Loucy (cell line): ENCODE results near the gene RHOA.

Experiments
- H2AFZ ChIP-seq: fragments of 200-600 bp; sonication (generic); 2 replicates; pipeline ENCODE4 v1.6.0; 2016; ENCODE audit warnings: antibody characterized with exemption, mild to moderate bottlenecking, low read length, moderate library complexity
- H3F3A ChIP-seq: fragments of 200-600 bp; 2 replicates; pipeline ENCODE4 v1.6.0; 2016; ENCODE audit warnings: antibody characterized with exemption, low read depth, mild to moderate bottlenecking
- H3K27me3 ChIP-seq: fragments of 200-600 bp; sonication (generic); 2 replicates; pipeline ENCODE4 v1.6.1; 2014; ENCODE audit warnings: low read length, mild to moderate bottlenecking; ENCODE audit not compliant: insufficient read depth, poor library complexity, severe bottlenecking
- H3K36me3 ChIP-seq: fragments of 200-600 bp; sonication (generic); 2 replicates; pipeline ENCODE4 v1.6.1; 2016; ENCODE audit warnings: low read length; ENCODE audit not compliant: insufficient read depth
- H3K4me1 ChIP-seq: fragments of 200-600 bp; sonication (generic); 2 replicates; pipeline ENCODE4 v1.5.1; 2014; ENCODE audit warnings: low read length, mild to moderate bottlenecking; ENCODE audit not compliant: insufficient read depth, poor library complexity, severe bottlenecking
- H3K4me2 ChIP-seq: fragments of 200-600 bp; sonication (generic); 2 replicates; pipeline ENCODE4 v1.6.0; 2014; ENCODE audit warnings: antibody characterized with exemption, low read length, low read depth, mild to moderate bottlenecking; ENCODE audit not compliant: poor library complexity, severe bottlenecking
- H3K4me3 ChIP-seq: fragments of 200-600 bp; sonication (generic); 2 replicates; pipeline ENCODE4 v1.5.1; 2014; ENCODE audit warnings: low read length, mild to moderate bottlenecking, mixed read lengths; ENCODE audit not compliant: poor library complexity, severe bottlenecking
- H3K79me2 ChIP-seq: fragments of 200-600 bp; sonication (generic); 2 replicates; pipeline ENCODE4 v1.6.1; 2014; ENCODE audit warnings: low read length; ENCODE audit not compliant: insufficient read depth
- H3K9ac ChIP-seq: fragments of 200-600 bp; sonication (generic); 2 replicates; pipeline ENCODE4 v1.6.0; 2014; ENCODE audit warnings: mild to moderate bottlenecking, low read depth, low read length, moderate library complexity; ENCODE audit not compliant: poor library complexity, severe bottlenecking
- H3K9me2 ChIP-seq: fragments of 200-600 bp; sonication (generic); replicated peaks from 2 replicates; pipeline ENCODE4 v1.6.1; 2016; ENCODE audit warnings: low read depth, low read length, mixed read lengths
- H3K9me3 ChIP-seq: fragments of 200-600 bp; sonication (generic); 2 replicates; pipeline ENCODE4 v1.6.1; 2014; ENCODE audit warnings: mild to moderate bottlenecking, antibody characterized with exemption, low read length, low read depth; ENCODE audit not compliant: insufficient read depth
- H4K20me1 ChIP-seq: fragments of 200-600 bp; sonication (generic); 2 replicates; pipeline ENCODE4 v1.6.0; 2014; ENCODE audit warnings: antibody characterized with exemption, low read length, mild to moderate bottlenecking; ENCODE audit not compliant: insufficient read depth, poor library complexity, severe bottlenecking
- EZH2phosphoT487 ChIP-seq: fragments of 200-600 bp; IDR thresholded peaks from 2 replicates; pipeline ENCODE4 v1.6.1; 2018; ENCODE audit warnings: antibody characterized with exemption, mild to moderate bottlenecking, moderate library complexity, borderline replicate concordance
- TF ChIP-seq, protein P1 (sequence below): fragments of 200-600 bp; sonication (generic); conservative IDR thresholded peaks from 2 replicates; pipeline ENCODE4 v1.5.1; 2014; ENCODE audit warnings: mild to moderate bottlenecking, antibody characterized with exemption, low read length

The RHOA gene

DNA sequence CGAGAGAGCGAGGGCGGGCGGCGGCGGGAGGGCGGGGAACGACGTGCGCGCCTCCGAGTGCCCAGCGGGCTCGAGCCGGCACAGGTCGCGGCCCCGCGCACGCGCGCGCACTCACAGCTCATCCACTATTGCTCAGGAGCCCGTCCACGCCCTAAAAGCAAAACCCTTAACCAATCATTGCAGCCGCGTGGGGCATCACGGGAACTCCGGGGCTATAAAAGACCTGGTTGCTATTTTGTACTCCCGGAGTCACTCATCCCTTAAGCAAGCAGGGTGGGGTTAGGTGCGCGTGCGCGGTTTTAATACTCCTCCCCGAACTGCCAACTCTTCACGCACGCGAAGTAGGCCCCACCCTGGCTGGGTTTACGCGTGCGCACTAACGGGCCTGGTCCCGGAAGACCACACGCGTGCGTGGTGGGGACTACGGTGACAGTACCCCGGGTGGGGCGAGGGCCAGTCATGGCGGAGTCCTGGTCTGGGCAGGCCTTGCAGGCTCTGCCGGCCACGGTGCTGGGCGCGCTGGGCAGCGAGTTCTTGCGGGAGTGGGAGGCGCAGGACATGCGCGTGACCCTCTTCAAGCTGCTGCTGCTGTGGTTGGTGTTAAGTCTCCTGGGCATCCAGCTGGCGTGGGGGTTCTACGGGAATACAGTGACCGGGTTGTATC, at the start of gene RHOA, which contains the start of gene TCTA:
Gene RHOA, minus strand, starts transcription at position 9 of the 664 bp plus-strand sequence. CDS start 36,387 bp downstream, outside the sequence.
Gene TCTA, plus strand, starts transcription at position 456 of the 664 bp plus-strand sequence. Its CDS starts 4 bp downstream, at position 460.
- Histone ChIP-seq H3K9me2 (no peaks in the 10 kb centered on the region), H3K4me2 (peak within 1 kb of the TSS; percentile 100), H3K27me3 (no peaks in the 10 kb centered on the region), H3K9me3 (no peaks in the 10 kb centered on the region), H2AFZ (peak within 1 kb of the TSS; percentile 81), H3F3A (peaks cover 10% of the 10 kb centered on the region), H3K4me1 (peaks cover 58% of the 10 kb centered on the region), H3K36me3 (no peaks in the 10 kb centered on the region), H4K20me1 (peaks cover 43% of the 10 kb centered on the region), H3K4me3 (peak within 1 kb of the TSS; percentile 96), H3K79me2 (peaks cover 62% of the 10 kb centered on the region), H3K9ac (peak within 1 kb of the TSS; percentile 92)
- TF ChIP-seq, protein P1, sequence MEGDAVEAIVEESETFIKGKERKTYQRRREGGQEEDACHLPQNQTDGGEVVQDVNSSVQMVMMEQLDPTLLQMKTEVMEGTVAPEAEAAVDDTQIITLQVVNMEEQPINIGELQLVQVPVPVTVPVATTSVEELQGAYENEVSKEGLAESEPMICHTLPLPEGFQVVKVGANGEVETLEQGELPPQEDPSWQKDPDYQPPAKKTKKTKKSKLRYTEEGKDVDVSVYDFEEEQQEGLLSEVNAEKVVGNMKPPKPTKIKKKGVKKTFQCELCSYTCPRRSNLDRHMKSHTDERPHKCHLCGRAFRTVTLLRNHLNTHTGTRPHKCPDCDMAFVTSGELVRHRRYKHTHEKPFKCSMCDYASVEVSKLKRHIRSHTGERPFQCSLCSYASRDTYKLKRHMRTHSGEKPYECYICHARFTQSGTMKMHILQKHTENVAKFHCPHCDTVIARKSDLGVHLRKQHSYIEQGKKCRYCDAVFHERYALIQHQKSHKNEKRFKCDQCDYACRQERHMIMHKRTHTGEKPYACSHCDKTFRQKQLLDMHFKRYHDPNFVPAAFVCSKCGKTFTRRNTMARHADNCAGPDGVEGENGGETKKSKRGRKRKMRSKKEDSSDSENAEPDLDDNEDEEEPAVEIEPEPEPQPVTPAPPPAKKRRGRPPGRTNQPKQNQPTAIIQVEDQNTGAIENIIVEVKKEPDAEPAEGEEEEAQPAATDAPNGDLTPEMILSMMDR = no peak
- no peak for TF ChIP-seq EZH2phosphoT487

DNA sequence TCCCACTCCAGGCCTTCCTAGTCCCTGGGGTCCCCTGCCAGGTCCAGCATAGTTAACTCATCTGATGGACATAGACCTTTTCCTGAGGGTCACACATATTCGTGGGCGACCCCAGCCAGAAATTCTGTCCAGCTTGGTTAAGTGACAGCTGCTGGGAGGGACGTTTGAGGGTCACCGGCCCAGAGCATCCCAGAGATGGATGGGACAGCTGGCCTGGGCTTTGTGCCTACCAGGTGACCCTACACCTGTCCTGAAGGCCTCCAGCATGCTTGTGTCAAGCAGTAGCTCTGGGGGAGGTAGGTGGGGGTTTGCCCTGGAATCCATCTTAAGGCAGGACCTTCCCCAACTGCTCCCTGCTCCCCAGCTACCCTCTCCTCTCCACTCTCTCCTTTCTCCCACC, 49.2 kb upstream of the RHOA start:
- H3K27me3 ChIP-seq = no peaks in the 10 kb centered on the region
- H3K79me2 ChIP-seq = no peaks in the 10 kb centered on the region
- H3K36me3 ChIP-seq = no peaks in the 10 kb centered on the region
- no peaks in the 10 kb centered on the region for H3F3A ChIP-seq
- no peaks in the 10 kb centered on the region for H3K4me1 ChIP-seq
- no peak overlapping the region for H3K4me3 ChIP-seq
- no peaks in the 10 kb centered on the region for H3K9me3 ChIP-seq
- H3K9me2 ChIP-seq = no peaks in the 10 kb centered on the region
- no peak overlapping the region for H3K4me2 ChIP-seq
- H4K20me1 ChIP-seq = no peaks in the 10 kb centered on the region
- TF ChIP-seq, protein P1 = no peak
- no peak for TF ChIP-seq EZH2phosphoT487
- H2AFZ ChIP-seq = no peak overlapping the region
- no peak overlapping the region for H3K9ac ChIP-seq

DNA sequence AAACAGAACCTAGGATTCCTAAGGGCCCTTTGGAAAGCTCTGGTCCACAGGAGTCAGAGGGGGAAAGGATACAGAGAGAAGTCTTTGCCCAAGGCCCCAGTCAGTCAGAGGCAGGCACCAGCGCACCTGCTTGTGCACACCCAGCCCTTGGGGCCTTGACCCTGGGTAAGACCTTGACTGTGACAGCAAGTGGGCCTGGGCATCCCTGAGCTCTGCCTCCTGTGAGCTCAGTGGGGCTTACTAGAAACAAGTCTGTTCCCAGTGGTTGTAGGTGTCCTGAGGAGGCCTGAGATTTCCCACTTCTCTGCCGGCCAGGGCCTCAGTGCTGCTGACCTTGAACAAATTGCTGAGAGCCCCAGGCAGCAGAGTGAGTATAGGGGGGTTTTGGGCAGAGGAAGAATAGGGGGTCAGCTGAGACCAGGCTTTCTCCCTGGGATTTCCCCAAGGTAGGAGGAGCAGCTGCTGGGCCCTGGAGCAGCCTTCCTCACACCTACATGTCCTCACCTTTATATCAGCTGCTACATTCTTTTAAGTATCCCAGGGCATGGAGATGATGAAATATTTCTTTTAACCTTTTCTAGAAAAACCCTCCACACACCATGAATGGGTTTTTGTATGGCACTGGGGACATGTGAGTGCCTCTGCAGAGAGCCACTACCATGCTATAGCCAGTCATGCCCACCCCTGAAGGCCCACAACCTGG, 48.6 kb upstream of the RHOA start:
- Histone ChIP-seq H3K4me1 (no peaks in the 10 kb centered on the region), H3K9me2 (no peaks in the 10 kb centered on the region), H2AFZ (no peak overlapping the region), H3K79me2 (no peaks in the 10 kb centered on the region), H4K20me1 (no peaks in the 10 kb centered on the region), H3K27me3 (no peaks in the 10 kb centered on the region), H3K4me3 (no peak overlapping the region), H3K36me3 (no peaks in the 10 kb centered on the region), H3K4me2 (no peak overlapping the region), H3K9me3 (no peaks in the 10 kb centered on the region), H3F3A (no peaks in the 10 kb centered on the region), H3K9ac (no peak overlapping the region)
- TF ChIP-seq, protein P1 = no peak
- no peak for TF ChIP-seq EZH2phosphoT487
